IMR-90 (cell line): Measurements from ENCODE around the gene EFHC2. TPM values are rescaled to one million over a fixed set of nuclear protein-coding genes. Genes with fewer than 3 reads are reported as not detected.

Source experiments
- ATAC-seq: fragments of 200-7000 bp; cut with Tn5 transposase; 2 replicates; pipeline ENCODE4 v1.9.1; 2020; ENCODE audit warnings: low read depth, mild to moderate bottlenecking, moderate library complexity
- BruUV-seq: library from RNA; stranded (reverse); fragments of 400-500 nt; replicated peaks from 2 replicates; lab custom pipeline; 2021; lab: Mats Ljungman, UMichigan
- CTCF ChIA-PET: fragments of 300-600 bp; formaldehyde crosslinking; extraction: SDS; loops from one replicate; lab custom pipeline; 2021; ENCODE audit warnings: antibody characterized with exemption; lab: Yijun Ruan, JAX
- POLR2A ChIA-PET: fragments of 300-600 bp; sonication (Branson Sonifier 250); formaldehyde crosslinking; loops from one replicate; lab custom pipeline; 2022; ENCODE audit warnings: antibody characterized with exemption; ENCODE audit not compliant: unreplicated experiment; lab: Charles Lee
- DNase-seq: peaks from one replicate; pipeline ENCODE4 v3.0.0; 2013
- H2AFZ ChIP-seq: replicated peaks from 2 replicates; pipeline ENCODE3; 2013; ENCODE audit warnings: low read length, mild to moderate bottlenecking; ENCODE audit not compliant: poor library complexity
- H2AK5ac ChIP-seq: 2 replicates; pipeline ENCODE4 v1.6.1; 2013; ENCODE audit warnings: low read depth, low read length, inconsistent platforms
- H2AK9ac ChIP-seq: replicated peaks from 2 replicates; pipeline ENCODE3; 2013; ENCODE audit warnings: mild to moderate bottlenecking, low read depth, low read length, moderate library complexity; ENCODE audit not compliant: poor library complexity
- H2BK120ac ChIP-seq: 2 replicates; pipeline ENCODE4 v1.6.1; 2013; ENCODE audit warnings: low read depth, low read length, inconsistent platforms
- H2BK15ac ChIP-seq: 3 replicates; pipeline ENCODE4 v1.6.1; 2013; ENCODE audit warnings: low read depth, low read length, inconsistent platforms
- H2BK20ac ChIP-seq: 2 replicates; pipeline ENCODE4 v1.6.1; 2013; ENCODE audit warnings: low read depth, mild to moderate bottlenecking, inconsistent platforms, low read length, moderate library complexity
- H2BK5ac ChIP-seq: 2 replicates; pipeline ENCODE4 v1.6.1; 2013; ENCODE audit warnings: mild to moderate bottlenecking, low read depth, low read length, inconsistent platforms; ENCODE audit not compliant: poor library complexity, severe bottlenecking
- H3K14ac ChIP-seq: replicated peaks from 2 replicates; pipeline ENCODE4 v1.6.1; 2013; ENCODE audit warnings: low read depth, low read length, inconsistent platforms
- H3K18ac ChIP-seq: 2 replicates; pipeline ENCODE4 v1.6.1; 2013; ENCODE audit warnings: low read depth, low read length, control low read depth
- H3K23ac ChIP-seq: 2 replicates; pipeline ENCODE4 v1.6.1; 2013; ENCODE audit warnings: low read depth, low read length, inconsistent platforms
- H3K27ac ChIP-seq: 2 replicates; pipeline ENCODE4 v1.5.1; 2013; ENCODE audit warnings: mild to moderate bottlenecking, control low read depth, low read length; ENCODE audit not compliant: insufficient read depth
- H3K27me3 ChIP-seq: 2 replicates; pipeline ENCODE4 v1.6.1; 2013; ENCODE audit warnings: low read length; ENCODE audit not compliant: control insufficient read depth, insufficient read depth
- H3K36me3 ChIP-seq: 2 replicates; pipeline ENCODE4 v1.6.1; 2013; ENCODE audit warnings: low read length, mixed read lengths; ENCODE audit not compliant: control insufficient read depth, insufficient read depth
- H3K4ac ChIP-seq: 2 replicates; pipeline ENCODE4 v1.6.1; 2013; ENCODE audit warnings: low read depth, low read length, inconsistent platforms
- H3K4me1 ChIP-seq: 2 replicates; pipeline ENCODE4 v1.6.1; 2013; ENCODE audit warnings: low read length, mixed read lengths; ENCODE audit not compliant: control insufficient read depth, insufficient read depth
- H3K4me2 ChIP-seq: 2 replicates; pipeline ENCODE4 v1.6.1; 2013; ENCODE audit warnings: low read depth, mild to moderate bottlenecking, control low read depth, low read length, moderate library complexity
- H3K4me3 ChIP-seq: 2 replicates; pipeline ENCODE4 v1.5.1; 2013; ENCODE audit warnings: low read depth, mild to moderate bottlenecking, control low read depth, low read length, moderate library complexity; ENCODE audit not compliant: insufficient read depth
- H3K56ac ChIP-seq: 2 replicates; pipeline ENCODE4 v1.6.1; 2013; ENCODE audit warnings: low read length, inconsistent platforms; ENCODE audit not compliant: insufficient read depth; ENCODE audit errors: extremely low read depth
- H3K79me1 ChIP-seq, 2 experiments: 2 replicates each; pipeline ENCODE4 v1.6.1; 2013; ENCODE audit warnings: low read length in 2 of 2, inconsistent platforms in 1 of 2, low read depth in 1 of 2
- H3K9ac ChIP-seq: 2 replicates; pipeline ENCODE4 v1.6.1; 2013; ENCODE audit warnings: low read depth, low read length, control low read depth
- H3K9me1 ChIP-seq: 2 replicates; pipeline ENCODE4 v1.6.1; 2013; ENCODE audit warnings: low read length, inconsistent platforms; ENCODE audit not compliant: insufficient read depth
- H3K9me3 ChIP-seq: 2 replicates; pipeline ENCODE4 v1.6.1; 2013; ENCODE audit warnings: low read length; ENCODE audit not compliant: control insufficient read depth, insufficient read depth
- H4K20me1 ChIP-seq: 2 replicates; pipeline ENCODE4 v1.6.1; 2013; ENCODE audit warnings: low read length, inconsistent platforms; ENCODE audit not compliant: insufficient read depth
- H4K5ac ChIP-seq: 2 replicates; pipeline ENCODE4 v1.6.1; 2013; ENCODE audit warnings: mild to moderate bottlenecking, low read depth, low read length, control low read depth
- H4K8ac ChIP-seq, 2 experiments: 2 replicates each; pipeline ENCODE4 v1.6.1; 2013; ENCODE audit warnings: low read depth in 2 of 2, low read length in 2 of 2, control low read depth in 1 of 2, inconsistent platforms in 1 of 2
- H4K91ac ChIP-seq: 2 replicates; pipeline ENCODE4 v1.6.1; 2013; ENCODE audit warnings: low read depth, low read length, inconsistent platforms; ENCODE audit not compliant: insufficient read depth
- CHD1 ChIP-seq: IDR thresholded peaks from 2 replicates; pipeline ENCODE4 v1.6.1; 2012; ENCODE audit warnings: low read depth, low read length, improper control_type of control experiment
- FOS ChIP-seq: fragments of 150-350 bp; IDR thresholded peaks from 2 replicates; pipeline ENCODE4 v1.6.1; 2016; ENCODE audit warnings: low read depth, low read length
- MAFK ChIP-seq: IDR thresholded peaks from 2 replicates; pipeline ENCODE4 v1.6.1; 2012; ENCODE audit warnings: low read depth, low read length, improper control_type of control experiment
- MAZ ChIP-seq: IDR thresholded peaks from 2 replicates; pipeline ENCODE4 v1.6.1; 2012; ENCODE audit warnings: low read depth, mild to moderate bottlenecking, low read length, improper control_type of control experiment, moderate library complexity, borderline replicate concordance
- MXI1 ChIP-seq: IDR thresholded peaks from 2 replicates; pipeline ENCODE4 v1.6.1; 2012; ENCODE audit warnings: low read depth, mild to moderate bottlenecking, low read length, moderate library complexity, borderline replicate concordance
- NFE2L2 ChIP-seq: fragments of 150-350 bp; IDR thresholded peaks from 2 replicates; pipeline ENCODE4 v1.6.1; 2016; ENCODE audit warnings: low read depth, mild to moderate bottlenecking, low read length
- POLR2A ChIP-seq: IDR thresholded peaks from 2 replicates; pipeline ENCODE4 v1.6.1; 2012; ENCODE audit warnings: mild to moderate bottlenecking, low read depth, low read length
- RCOR1 ChIP-seq: IDR thresholded peaks from 2 replicates; pipeline ENCODE4 v1.6.1; 2012; ENCODE audit warnings: mild to moderate bottlenecking, low read length, improper control_type of control experiment; ENCODE audit not compliant: insufficient replicate concordance
- RFX5 ChIP-seq: IDR thresholded peaks from 2 replicates; pipeline ENCODE4 v1.8.0; 2012; ENCODE audit warnings: low read depth, mild to moderate bottlenecking, low read length, moderate library complexity
- SMC3 ChIP-seq: fragments of 150-350 bp; IDR thresholded peaks from 2 replicates; pipeline ENCODE4 v1.6.1; 2016; ENCODE audit warnings: low read depth, mild to moderate bottlenecking, antibody characterized with exemption, low read length, moderate library complexity
- WGBS, 2 experiments: methylation state at CpG; one replicate each; pipeline versions ENCODE4 v1.1.5 to v1.1.7; 2013; ENCODE audit warnings: missing lambda C conversion rate in 2 of 2; ENCODE audit not compliant: insufficient read length in 1 of 2; ENCODE audit errors: extremely low coverage in 2 of 2; 5-methylcytosine and 5-hydroxymethylcytosine counted together
- dilution Hi-C: fragments of 300-500 bp; cut with HindIII; formaldehyde crosslinking; loops from one replicate; pipeline ENCODE4 v1.14.3; 2018; ENCODE audit warnings: low sequenced_read_pairs; ENCODE audit not compliant: unreplicated experiment
- in situ Hi-C: fragments of 300-500 bp; cut with MboI; formaldehyde crosslinking; loops from 3 replicates; pipeline ENCODE4 v1.14.3; 2019; ENCODE audit warnings: low sequenced_read_pairs, inconsistent platforms, mixed read lengths
- intact Hi-C: fragments of 100-400 bp; cut with micrococcal nuclease; formaldehyde crosslinking; loops from 2 replicates; pipeline ENCODE4 v1.10.0; 2022
- polyA plus RNA-seq, 3 experiments: library from polyadenylated mRNA; depleted of rRNA; stranded (reverse); fragments of >200 nt; gene quantifications; 2 replicates each; pipeline ENCODE4 v1.2.3, GENCODE V29; 2012; ENCODE audit warnings: low replicate concordance in 1 of 3
- total RNA-seq: library from RNA; depleted of rRNA; stranded (reverse); fragments of >200 nt; gene quantifications from 2 replicates; pipeline ENCODE4 v1.2.3, GENCODE V29; 2012

The EFHC2 gene
- total and polyA plus RNA-seq, 2 of the 4 experiments (the other 2 are of a cell fraction) = 0.18 to 0.24 TPM

- no peak overlapping the region for H4K8ac ChIP-seq
- no peak overlapping the region for H3K9ac ChIP-seq
- no peak overlapping the region for H2AK9ac ChIP-seq
- ChIA-PET CTCF (no interaction called here), POLR2A (no interaction called here)
- no peak overlapping the region for H3K4me2 ChIP-seq
- H2BK5ac ChIP-seq = no peak overlapping the region
- no peak for DNase-seq
- H3K23ac ChIP-seq = no peak overlapping the region
- H4K20me1 ChIP-seq = no peaks in the 10 kb centered on the region
- BruUV-seq = no TSS peak
- no peaks in the 10 kb centered on the region for H3K4me1 ChIP-seq
- H3K27me3 ChIP-seq = no peaks in the 10 kb centered on the region; the same call in 1 of the 2 replicates
- no peaks in the 10 kb centered on the region for H3K79me1 ChIP-seq
- TF ChIP-seq MAZ = no peak
- TF ChIP-seq POLR2A = no peak
- TF ChIP-seq MAFK = no peak
- no peak for TF ChIP-seq MXI1
- no peak for TF ChIP-seq RFX5
- TF ChIP-seq RCOR1 = no peak
- no peak for TF ChIP-seq CHD1
- TF ChIP-seq SMC3 = no peak
- no peak for TF ChIP-seq FOS
- no peak for TF ChIP-seq NFE2L2
- H2AFZ ChIP-seq = no peak overlapping the region
- H3K56ac ChIP-seq = no peak overlapping the region
- no peak overlapping the region for H3K4me3 ChIP-seq
- no peaks in the 10 kb centered on the region for H3K9me1 ChIP-seq
- no peak overlapping the region for H4K5ac ChIP-seq
- H3K36me3 ChIP-seq = no peaks in the 10 kb centered on the region
- no peak overlapping the region for H3K27ac ChIP-seq
- intact Hi-C loops (no loop called here), dilution Hi-C loops (no loop called here), in situ Hi-C loops (no loop called here)
- H3K9me3 ChIP-seq = no peaks in the 10 kb centered on the region
- no CpG with 5 or more reads among the region's 3 CpGs for WGBS, 2 experiments
- H2BK20ac ChIP-seq = no peak overlapping the region
- no peak overlapping the region for H4K91ac ChIP-seq
- H2AK5ac ChIP-seq = no peak overlapping the region
- no peak overlapping the region for H2BK15ac ChIP-seq
- ATAC-seq = no peak
- no peak overlapping the region for H3K18ac ChIP-seq
- H2BK120ac ChIP-seq = no peak overlapping the region
- no peak overlapping the region for H3K4ac ChIP-seq
- H3K14ac ChIP-seq = no peak overlapping the region
Observed at GRCh38 chrX:44143061-44143602, 200.3 kb downstream of the EFHC2 start.
